Esophagus (tissue), 2 donors: ENCODE data around the gene NOP14. TPM values are rescaled to one million over a fixed set of nuclear protein-coding genes. Genes with fewer than 3 reads are reported as not detected.

Source experiments
- H3K27ac ChIP-seq, 2 donors: one replicate each; pipeline ENCODE4 v1.5.1; 2013; ENCODE audit warnings: low read depth in 2 of 2, mild to moderate bottlenecking in 2 of 2, inconsistent platforms in 1 of 2, low read length in 1 of 2, moderate library complexity in 1 of 2
- H3K27me3 ChIP-seq, 2 donors: one replicate each; pipeline ENCODE4 v1.6.1; 2013; ENCODE audit warnings: low read length in 2 of 2, control low read depth in 1 of 2, mild to moderate bottlenecking in 1 of 2; ENCODE audit not compliant: insufficient read depth in 2 of 2, control insufficient read depth in 1 of 2
- H3K36me3 ChIP-seq, 2 donors: one replicate each; pipeline ENCODE4 v1.6.1; 2013; ENCODE audit warnings: low read length in 1 of 2; ENCODE audit not compliant: control insufficient read depth in 2 of 2, insufficient read depth in 2 of 2
- H3K4me1 ChIP-seq, 2 donors: one replicate each; pipeline ENCODE4 v1.6.1; 2013; ENCODE audit warnings: low read length in 1 of 2; ENCODE audit not compliant: control insufficient read depth in 2 of 2, insufficient read depth in 2 of 2
- H3K4me3 ChIP-seq, 2 donors: one replicate each; pipeline ENCODE4 v1.5.1; 2013; ENCODE audit warnings: low read length in 2 of 2, mild to moderate bottlenecking in 2 of 2, low read depth in 1 of 2, moderate library complexity in 1 of 2
- H3K9me3 ChIP-seq, 2 donors: one replicate each; pipeline ENCODE4 v1.6.1; 2013; ENCODE audit warnings: mild to moderate bottlenecking in 2 of 2, low read depth in 1 of 2, low read length in 1 of 2, moderate library complexity in 1 of 2; ENCODE audit not compliant: control insufficient read depth in 2 of 2, insufficient read depth in 1 of 2
- WGBS, 2 donors: extraction: QIAGEN DNeasy Blood & Tissue Kit; methylation state at CpG; one replicate each; pipeline ENCODE4 v1.1.7; 2013; 5-methylcytosine and 5-hydroxymethylcytosine counted together
- polyA plus RNA-seq, 2 donors: library from polyadenylated mRNA; stranded (reverse); fragments of 200-250 nt; gene quantifications; one replicate each; pipeline ENCODE4 v1.2.3, GENCODE V29; 2013
- donor health status: healthy with polysubstance abuse.
- donor health status: Bipolar disorder and iron deficiency.

Gene NOP14
- polyA plus RNA-seq, 2 donors: 11.9 to 15.1 TPM

DNA sequence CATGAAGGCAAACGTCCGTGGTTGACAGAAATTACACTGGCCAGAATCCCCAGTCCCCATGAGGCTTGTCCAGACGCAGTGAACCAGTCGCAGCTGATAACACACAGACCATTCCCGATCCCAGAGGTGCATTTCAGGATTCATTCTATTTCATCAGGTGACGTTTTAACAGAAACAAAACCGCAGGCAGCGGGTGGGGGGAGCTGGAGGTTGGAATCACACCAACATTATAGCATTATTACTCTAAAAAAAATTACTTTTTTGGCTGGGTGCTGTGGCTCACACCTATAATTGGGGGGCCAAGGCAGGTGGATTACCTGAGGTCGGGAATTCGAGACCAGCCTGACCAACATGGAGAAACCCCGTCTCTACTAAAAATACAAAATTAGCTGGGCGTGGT is 25.2 kb downstream of the NOP14 start:
- H3K27ac ChIP-seq: peak overlapping the region in 1 of 2 donors; percentile 76
- WGBS, 2 donors: 70 to 75% methylated on average over 12 of the region's 12 CpGs
- H3K4me3 ChIP-seq: no peak overlapping the region
- peaks cover 15 to 45% of the 10 kb centered on the region in 2 donors for H3K36me3 ChIP-seq
- no peaks in the 10 kb centered on the region for H3K27me3 ChIP-seq
- H3K9me3 ChIP-seq: no peaks in the 10 kb centered on the region
- peaks cover 0 to 26% of the 10 kb centered on the region in 2 donors for H3K4me1 ChIP-seq

DNA sequence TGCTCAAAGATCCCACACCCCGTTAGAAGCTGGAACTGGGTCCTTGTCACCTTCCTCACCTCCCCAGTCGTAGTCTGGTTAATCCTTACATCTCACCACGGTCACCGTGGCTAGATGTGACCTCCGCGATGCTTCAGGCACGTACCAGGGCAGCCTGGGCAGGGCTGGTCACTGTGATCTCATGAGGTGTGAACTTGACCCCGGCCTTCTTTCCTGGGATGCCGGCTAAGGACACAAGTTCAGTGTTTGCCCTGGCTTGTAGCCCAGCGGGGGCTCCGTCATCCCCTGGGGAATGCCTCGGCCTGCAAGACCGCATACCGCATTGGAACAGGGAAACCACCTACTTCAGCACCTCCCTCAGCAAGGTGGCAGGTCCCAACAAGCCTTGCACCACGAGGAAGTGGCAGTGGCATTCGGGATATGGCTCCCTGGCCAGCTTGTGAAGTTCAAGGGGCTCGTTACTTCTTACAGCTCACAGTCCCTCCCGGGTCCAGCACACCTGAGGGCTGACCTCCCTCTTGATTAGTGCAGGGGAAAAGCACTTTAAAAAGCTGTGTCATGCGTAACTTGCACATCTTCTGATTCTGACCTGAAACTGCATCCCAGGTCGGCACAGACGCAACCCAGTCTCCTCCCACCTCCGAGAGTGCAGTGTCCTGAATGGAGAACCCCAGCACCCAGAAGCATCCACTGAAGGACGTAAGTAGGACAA is 25.9 kb downstream of the NOP14 start:
- no peaks in the 10 kb centered on the region for H3K27me3 ChIP-seq
- peaks cover 15 to 39% of the 10 kb centered on the region in 2 donors for H3K36me3 ChIP-seq
- 43% methylated on average over 23 of the region's 23 CpGs for WGBS, 2 donors
- H3K27ac ChIP-seq: peak overlapping the region; percentile 65 to 76
- no peaks in the 10 kb centered on the region for H3K9me3 ChIP-seq
- peak overlapping the region in 1 of 2 donors; percentile 13 for H3K4me3 ChIP-seq
- peaks cover 0 to 24% of the 10 kb centered on the region in 2 donors for H3K4me1 ChIP-seq

DNA sequence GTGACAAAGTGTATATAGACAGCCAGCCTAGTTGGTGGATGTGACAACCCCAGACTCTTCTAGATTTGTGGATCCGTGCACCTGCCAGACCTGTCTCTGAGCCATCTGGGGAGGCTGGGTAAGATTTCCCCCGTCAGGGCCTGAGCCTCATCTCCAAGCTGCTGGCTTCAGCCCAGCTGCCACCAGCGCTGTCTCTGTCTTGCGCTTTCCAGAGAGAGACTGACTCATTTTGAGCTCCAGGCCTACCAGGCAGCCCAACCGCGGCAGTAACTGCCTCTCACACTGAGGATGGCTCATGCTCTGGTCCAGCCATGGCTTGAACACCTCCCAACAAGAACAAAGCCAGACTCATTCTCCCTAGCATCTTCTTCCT is 26.4 kb downstream of the NOP14 start:
- Histone ChIP-seq H3K27ac (peak overlapping the region; percentile 65 to 76), H3K4me3 (no peak overlapping the region), H3K27me3 (no peaks in the 10 kb centered on the region), H3K4me1 (peaks cover 0 to 24% of the 10 kb centered on the region in 2 donors), H3K9me3 (no peaks in the 10 kb centered on the region), H3K36me3 (peaks cover 15 to 37% of the 10 kb centered on the region in 2 donors)
- 39 to 56% methylated on average over 6 of the region's 6 CpGs for WGBS, 2 donors

DNA sequence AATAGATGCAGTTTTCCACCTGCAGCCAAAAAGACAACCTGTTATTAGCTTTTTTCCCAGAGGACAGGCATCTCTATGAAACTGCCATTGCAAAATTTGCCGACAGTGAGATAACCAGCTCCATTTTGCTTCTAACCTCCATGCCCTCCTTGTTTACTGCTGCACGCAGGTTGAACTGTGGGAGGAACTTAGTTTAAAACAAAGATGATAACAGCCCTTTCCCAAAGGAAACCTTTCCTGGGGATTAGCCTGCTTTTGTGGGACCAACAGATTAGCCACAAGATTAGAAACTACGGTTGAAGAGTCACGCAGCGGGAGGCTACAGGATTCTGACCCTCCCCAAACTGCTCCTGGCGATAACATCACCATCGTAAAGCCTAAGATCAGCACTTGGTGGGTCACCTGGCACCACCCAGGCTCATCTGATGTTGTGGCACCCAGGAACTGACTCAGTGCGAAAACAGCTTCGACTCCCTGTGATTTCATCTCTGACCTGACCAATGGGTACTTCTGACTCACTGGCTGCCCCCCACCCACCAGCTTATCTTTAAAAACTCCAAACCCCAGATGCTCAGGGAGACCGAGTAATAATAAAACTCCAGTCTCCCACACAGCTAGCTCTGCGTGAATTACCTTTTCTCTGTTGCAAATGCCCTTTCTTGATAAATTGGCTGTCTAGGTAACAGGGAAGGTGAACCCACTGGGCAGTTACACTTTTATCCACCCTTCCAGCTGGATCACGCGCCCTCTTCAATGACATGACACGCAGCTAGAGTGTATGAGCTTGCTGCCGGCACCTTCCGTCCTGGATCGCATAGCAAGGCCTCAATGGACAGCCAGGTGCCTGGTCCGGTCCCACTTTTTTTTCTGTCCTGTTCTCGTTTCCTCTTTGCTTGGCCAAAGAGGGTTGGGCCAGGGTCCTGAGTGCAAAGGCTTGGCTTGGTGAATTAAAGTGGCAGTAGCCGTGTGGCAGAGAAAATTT is 27.2 kb downstream of the NOP14 start:
- peaks cover 14 to 37% of the 10 kb centered on the region in 2 donors for H3K36me3 ChIP-seq
- no peaks in the 10 kb centered on the region for H3K27me3 ChIP-seq
- peak overlapping the region; percentile 92 to 96 for H3K27ac ChIP-seq
- H3K9me3 ChIP-seq: no peaks in the 10 kb centered on the region
- 66 to 70% methylated on average over 20 of the region's 20 CpGs for WGBS, 2 donors
- H3K4me3 ChIP-seq: peak overlapping the region; percentile 72 to 85
- peaks cover 0 to 24% of the 10 kb centered on the region in 2 donors for H3K4me1 ChIP-seq

DNA sequence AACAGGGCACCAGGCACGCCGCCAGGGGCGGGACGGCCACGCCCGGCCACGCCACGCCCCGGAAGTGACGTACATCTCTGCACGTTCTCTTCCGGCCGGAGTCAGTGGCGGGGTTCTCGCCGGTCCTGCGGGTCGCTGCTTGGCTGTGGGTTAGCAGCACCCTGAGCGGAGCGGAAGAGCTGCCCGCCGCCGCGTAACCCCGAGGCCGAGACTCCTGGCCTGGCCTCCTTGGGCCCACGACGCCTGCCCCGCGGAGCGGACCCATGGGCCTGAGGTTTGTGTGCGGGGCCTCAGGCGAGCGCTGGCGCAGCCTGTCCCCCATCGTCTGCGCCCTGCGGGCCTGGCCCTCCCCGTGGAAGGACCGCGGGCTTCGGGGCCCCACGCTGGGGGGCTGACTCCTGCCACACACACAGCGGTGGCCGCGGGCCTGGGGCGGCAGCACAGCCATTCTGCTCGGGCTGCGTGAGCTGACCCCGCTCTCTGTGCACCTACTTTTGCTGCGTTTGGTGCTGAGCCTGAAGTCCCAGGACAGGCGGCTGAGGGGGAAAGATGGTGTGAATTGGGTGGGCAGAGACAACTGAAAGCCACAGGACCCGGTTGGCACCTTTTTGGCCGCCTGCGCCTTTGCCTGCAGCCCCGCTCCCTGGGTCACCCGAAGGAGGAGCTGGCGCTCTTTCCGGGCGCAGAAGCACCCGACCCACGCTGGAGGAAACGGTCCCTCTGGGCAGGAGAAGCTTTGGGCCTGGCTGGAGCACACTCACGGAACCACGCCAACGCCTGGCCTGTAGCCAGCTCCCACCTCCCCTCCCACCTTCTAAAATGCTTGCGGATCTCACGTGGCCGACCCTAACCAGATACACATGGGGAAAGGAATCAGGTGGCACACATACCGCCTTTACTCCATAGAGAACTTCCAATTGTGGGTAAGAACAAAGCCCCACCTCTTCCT is 28.1 kb downstream of the NOP14 start:
- H3K27ac ChIP-seq: peak overlapping the region; percentile 92 to 96
- no peaks in the 10 kb centered on the region for H3K9me3 ChIP-seq
- WGBS, 2 donors: 1% methylated on average over 61 to 70 of the region's 70 CpGs
- H3K36me3 ChIP-seq: peaks cover 15 to 36% of the 10 kb centered on the region in 2 donors
- H3K4me3 ChIP-seq: peak overlapping the region; percentile 72 to 85
- H3K4me1 ChIP-seq: peaks cover 0 to 21% of the 10 kb centered on the region in 2 donors
- no peaks in the 10 kb centered on the region for H3K27me3 ChIP-seq

DNA sequence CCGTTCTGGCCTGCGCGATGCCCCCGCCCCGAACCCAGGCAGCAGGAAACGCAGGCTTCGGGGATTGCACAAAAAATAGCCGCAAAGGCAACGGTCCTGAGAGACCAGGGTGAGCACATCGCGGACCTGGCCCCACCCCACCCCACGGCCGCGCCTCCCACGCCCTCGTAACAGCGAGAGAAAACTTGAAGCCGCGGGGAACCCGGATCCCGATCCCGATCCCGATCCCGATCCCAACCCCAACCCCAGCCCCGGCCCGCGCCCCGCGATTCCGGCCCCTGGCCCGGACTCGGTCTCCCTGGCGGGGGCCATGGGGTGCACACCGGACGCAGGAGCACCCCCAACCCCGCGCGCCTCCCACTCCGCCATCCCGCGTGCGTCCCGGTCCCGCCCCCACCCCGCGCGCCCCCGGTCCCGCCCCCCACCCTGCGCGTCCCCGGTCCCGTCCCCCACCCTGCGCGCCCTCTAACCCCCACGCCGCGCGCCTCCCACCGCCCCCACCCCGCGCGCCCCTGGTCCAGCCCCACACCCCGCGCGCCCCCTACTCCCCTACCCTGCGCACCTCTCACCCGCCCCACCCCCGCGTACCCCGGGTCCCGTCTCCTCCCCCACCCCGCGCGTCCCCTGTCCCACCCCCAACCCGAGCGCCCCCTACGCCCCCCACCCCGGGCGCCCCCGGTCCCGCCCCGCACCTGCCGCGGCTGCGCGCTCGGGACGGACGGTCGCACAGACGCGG is 29.0 kb downstream of the NOP14 start:
- Histone ChIP-seq H3K36me3 (peaks cover 10 to 34% of the 10 kb centered on the region in 2 donors), H3K9me3 (no peaks in the 10 kb centered on the region), H3K4me3 (peak overlapping the region; percentile 72 to 85), H3K4me1 (peaks cover 0 to 21% of the 10 kb centered on the region in 2 donors), H3K27ac (peak overlapping the region; percentile 71 to 92), H3K27me3 (no peaks in the 10 kb centered on the region)
- 1 to 2% methylated on average over 30 to 89 of the region's 93 CpGs for WGBS, 2 donors

DNA sequence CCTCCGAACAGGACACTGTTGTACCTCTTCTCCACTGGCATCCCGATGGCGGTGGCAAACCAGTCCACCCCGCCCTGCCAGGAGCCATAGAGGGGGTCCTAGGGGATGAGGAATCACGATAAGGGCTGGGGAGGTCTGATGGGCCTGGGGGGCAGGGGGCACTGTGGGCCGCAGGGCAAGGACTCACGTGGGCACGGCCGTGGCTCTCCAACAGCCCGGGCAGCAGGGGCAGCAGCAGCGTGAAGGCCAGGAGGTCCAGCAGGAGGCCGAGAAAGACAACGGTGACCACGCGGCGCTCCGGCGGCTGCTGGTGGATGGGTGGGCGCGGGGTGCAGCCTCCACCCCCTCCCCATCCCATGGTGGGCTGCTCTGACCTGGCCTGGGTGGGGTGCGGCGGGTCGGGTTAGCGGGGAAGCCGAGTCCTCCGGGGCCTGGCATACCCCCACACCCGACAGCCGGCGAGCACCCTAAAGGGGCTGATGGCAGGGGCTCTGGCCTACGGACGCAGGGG is 29.6 kb downstream of the NOP14 start:
- Histone ChIP-seq H3K4me3 (peak overlapping the region; percentile 44 to 72), H3K4me1 (peaks cover 0 to 21% of the 10 kb centered on the region in 2 donors), H3K27me3 (no peaks in the 10 kb centered on the region), H3K9me3 (no peaks in the 10 kb centered on the region), H3K36me3 (peaks cover 6 to 32% of the 10 kb centered on the region in 2 donors), H3K27ac (peak overlapping the region; percentile 71 to 92)
- WGBS, 2 donors: 17 to 21% methylated on average over 21 to 31 of the region's 31 CpGs

DNA sequence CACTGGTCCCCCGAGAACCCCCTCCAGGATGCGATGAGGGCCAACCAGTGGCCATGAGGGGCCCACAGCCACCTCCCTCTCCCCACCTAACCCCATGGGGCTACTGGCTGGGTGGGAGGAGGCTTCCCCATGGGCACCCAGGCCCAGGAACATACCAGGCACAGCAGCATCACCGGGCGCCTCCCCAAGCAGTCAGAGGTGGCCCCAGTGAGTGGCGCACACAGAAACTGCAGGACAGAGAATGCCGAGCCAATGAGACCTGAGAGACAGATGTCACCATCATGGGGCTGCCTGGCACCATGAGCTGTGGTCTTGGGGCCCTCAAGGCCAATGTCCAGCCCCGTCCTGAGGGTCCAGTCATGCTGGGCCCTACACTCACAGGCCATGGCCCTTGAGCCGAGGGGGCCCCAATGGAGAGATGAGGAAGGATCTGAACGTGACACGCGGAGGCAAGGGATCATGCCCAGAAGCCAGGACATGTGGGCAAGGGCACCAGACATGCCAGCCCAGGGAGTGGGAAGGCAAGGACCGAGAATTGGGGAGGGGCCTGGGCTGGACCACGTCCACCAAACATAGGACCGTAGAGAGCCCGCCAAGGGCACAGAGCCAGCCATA is 30.1 kb downstream of the NOP14 start:
- 55 to 61% methylated on average over 14 to 15 of the region's 15 CpGs for WGBS, 2 donors
- peaks cover 0 to 21% of the 10 kb centered on the region in 2 donors for H3K4me1 ChIP-seq

More for the DNA sequence above, 30.1 kb downstream of the NOP14 start:
- peak overlapping the region; percentile 71 to 92 for H3K27ac ChIP-seq
- H3K27me3 ChIP-seq: no peaks in the 10 kb centered on the region
- peaks cover 10 to 35% of the 10 kb centered on the region in 2 donors for H3K36me3 ChIP-seq
- H3K9me3 ChIP-seq: no peaks in the 10 kb centered on the region
- H3K4me3 ChIP-seq: peak overlapping the region in 1 of 2 donors; percentile 72
